PC-9 (cell line): ENCODE results near the gene CRYL1.

Experiments
- EZH2 ChIP-seq: fragments of 200-600 bp; sonication (generic); IDR thresholded peaks from 2 replicates; pipeline ENCODE4 v1.8.0; 2017; ENCODE audit warnings: antibody characterized with exemption, low read depth
- TF ChIP-seq, protein P1 (sequence below): fragments of 200-600 bp; sonication (generic); conservative IDR thresholded peaks from 2 replicates; pipeline ENCODE4 v1.6.1; 2017; ENCODE audit warnings: mixed run types, antibody characterized with exemption, mild to moderate bottlenecking, moderate library complexity

DNA sequence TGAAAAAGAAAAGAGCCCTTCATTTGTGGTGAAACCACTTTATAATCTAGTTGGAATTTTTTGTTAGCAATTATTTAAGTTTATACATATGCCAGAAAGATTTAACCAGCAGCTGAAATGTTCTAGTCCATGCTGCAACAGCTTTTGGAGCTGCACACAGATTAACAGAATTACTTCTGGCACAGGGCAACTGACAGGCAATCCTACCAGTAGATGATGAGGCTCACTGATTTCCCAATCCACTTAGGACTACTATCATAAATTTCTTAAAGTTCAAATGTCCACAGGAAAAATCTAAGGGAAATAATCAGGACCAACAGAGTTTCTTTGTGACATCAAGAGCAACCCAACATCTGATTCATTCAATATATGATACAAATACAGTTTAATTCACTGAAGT, 78.8 kb downstream of the CRYL1 start:
- TF ChIP-seq, protein P1, sequence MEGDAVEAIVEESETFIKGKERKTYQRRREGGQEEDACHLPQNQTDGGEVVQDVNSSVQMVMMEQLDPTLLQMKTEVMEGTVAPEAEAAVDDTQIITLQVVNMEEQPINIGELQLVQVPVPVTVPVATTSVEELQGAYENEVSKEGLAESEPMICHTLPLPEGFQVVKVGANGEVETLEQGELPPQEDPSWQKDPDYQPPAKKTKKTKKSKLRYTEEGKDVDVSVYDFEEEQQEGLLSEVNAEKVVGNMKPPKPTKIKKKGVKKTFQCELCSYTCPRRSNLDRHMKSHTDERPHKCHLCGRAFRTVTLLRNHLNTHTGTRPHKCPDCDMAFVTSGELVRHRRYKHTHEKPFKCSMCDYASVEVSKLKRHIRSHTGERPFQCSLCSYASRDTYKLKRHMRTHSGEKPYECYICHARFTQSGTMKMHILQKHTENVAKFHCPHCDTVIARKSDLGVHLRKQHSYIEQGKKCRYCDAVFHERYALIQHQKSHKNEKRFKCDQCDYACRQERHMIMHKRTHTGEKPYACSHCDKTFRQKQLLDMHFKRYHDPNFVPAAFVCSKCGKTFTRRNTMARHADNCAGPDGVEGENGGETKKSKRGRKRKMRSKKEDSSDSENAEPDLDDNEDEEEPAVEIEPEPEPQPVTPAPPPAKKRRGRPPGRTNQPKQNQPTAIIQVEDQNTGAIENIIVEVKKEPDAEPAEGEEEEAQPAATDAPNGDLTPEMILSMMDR = no peak
- TF ChIP-seq EZH2 = no peak
